IMR-90 (cell line): ENCODE results near the gene IREB2.

Experiments used
- CEBPB ChIP-seq: IDR thresholded peaks from 2 replicates; pipeline ENCODE4 v1.6.1; 2012; ENCODE audit warnings: low read depth, low read length, improper control_type of control experiment
- CHD1 ChIP-seq: IDR thresholded peaks from 2 replicates; pipeline ENCODE4 v1.6.1; 2012; ENCODE audit warnings: low read depth, low read length, improper control_type of control experiment
- MAZ ChIP-seq: IDR thresholded peaks from 2 replicates; pipeline ENCODE4 v1.6.1; 2012; ENCODE audit warnings: low read depth, mild to moderate bottlenecking, low read length, improper control_type of control experiment, moderate library complexity, borderline replicate concordance
- NFE2L2 ChIP-seq: fragments of 150-350 bp; IDR thresholded peaks from 2 replicates; pipeline ENCODE4 v1.6.1; 2016; ENCODE audit warnings: low read depth, mild to moderate bottlenecking, low read length
- POLR2A ChIP-seq: IDR thresholded peaks from 2 replicates; pipeline ENCODE4 v1.6.1; 2012; ENCODE audit warnings: mild to moderate bottlenecking, low read depth, low read length
- RAD21 ChIP-seq: IDR thresholded peaks from 2 replicates; pipeline ENCODE4 v1.6.1; 2012; ENCODE audit warnings: low read length, improper control_type of control experiment
- RCOR1 ChIP-seq: IDR thresholded peaks from 2 replicates; pipeline ENCODE4 v1.6.1; 2012; ENCODE audit warnings: mild to moderate bottlenecking, low read length, improper control_type of control experiment; ENCODE audit not compliant: insufficient replicate concordance
- TF ChIP-seq, protein P1 (sequence below): conservative IDR thresholded peaks from 2 replicates; pipeline ENCODE4 v1.5.1; 2012; ENCODE audit warnings: mild to moderate bottlenecking, low read depth, low read length, improper control_type of control experiment
- TF ChIP-seq, protein P2 (sequence below): fragments of 150-350 bp; IDR thresholded peaks from 2 replicates; pipeline ENCODE4 v1.6.1; 2017; ENCODE audit warnings: mild to moderate bottlenecking, antibody characterized with exemption, low read length, low read depth

DNA sequence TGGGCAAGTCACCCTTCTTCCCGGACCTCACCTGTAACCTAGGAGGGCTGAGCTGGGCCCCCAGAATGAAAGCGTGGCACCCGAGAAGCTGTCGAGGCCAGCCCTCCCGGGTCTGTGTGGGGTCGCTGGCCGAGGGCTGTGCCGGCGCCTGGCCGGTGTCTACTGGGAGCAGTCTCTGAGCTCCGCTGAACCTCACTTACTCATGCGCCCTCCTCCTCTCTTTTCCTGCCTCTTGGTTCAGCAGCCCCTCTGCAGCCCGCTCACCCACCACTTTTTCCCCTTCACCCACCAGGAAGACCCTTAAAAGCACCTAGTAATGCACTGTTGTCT lies 69.8 kb downstream of the IREB2 start:
- TF ChIP-seq, protein P1, sequence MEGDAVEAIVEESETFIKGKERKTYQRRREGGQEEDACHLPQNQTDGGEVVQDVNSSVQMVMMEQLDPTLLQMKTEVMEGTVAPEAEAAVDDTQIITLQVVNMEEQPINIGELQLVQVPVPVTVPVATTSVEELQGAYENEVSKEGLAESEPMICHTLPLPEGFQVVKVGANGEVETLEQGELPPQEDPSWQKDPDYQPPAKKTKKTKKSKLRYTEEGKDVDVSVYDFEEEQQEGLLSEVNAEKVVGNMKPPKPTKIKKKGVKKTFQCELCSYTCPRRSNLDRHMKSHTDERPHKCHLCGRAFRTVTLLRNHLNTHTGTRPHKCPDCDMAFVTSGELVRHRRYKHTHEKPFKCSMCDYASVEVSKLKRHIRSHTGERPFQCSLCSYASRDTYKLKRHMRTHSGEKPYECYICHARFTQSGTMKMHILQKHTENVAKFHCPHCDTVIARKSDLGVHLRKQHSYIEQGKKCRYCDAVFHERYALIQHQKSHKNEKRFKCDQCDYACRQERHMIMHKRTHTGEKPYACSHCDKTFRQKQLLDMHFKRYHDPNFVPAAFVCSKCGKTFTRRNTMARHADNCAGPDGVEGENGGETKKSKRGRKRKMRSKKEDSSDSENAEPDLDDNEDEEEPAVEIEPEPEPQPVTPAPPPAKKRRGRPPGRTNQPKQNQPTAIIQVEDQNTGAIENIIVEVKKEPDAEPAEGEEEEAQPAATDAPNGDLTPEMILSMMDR, result no peak
- TF ChIP-seq RAD21 (no peak), CHD1 (no peak), POLR2A (no peak), NFE2L2 (no peak), CEBPB (no peak), RCOR1 (no peak), MAZ (no peak)
- TF ChIP-seq, protein P2, sequence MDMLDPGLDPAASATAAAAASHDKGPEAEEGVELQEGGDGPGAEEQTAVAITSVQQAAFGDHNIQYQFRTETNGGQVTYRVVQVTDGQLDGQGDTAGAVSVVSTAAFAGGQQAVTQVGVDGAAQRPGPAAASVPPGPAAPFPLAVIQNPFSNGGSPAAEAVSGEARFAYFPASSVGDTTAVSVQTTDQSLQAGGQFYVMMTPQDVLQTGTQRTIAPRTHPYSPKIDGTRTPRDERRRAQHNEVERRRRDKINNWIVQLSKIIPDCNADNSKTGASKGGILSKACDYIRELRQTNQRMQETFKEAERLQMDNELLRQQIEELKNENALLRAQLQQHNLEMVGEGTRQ, result no peak
